CD4-positive, alpha-beta T cell treated with Interleukin-21 for 1 hour (primary cell): Measurements from ENCODE around the gene SIX2.
"Not testable (repeated sequence)": the region's sequence is repeated elsewhere in the genome, so short reads cannot be mapped to it uniquely, and the experiment has no call there.

Source experiments
- DNase-seq: peaks from one replicate; pipeline ENCODE4 v3.0.0-alpha.2; 2020

SIX2 gene

GRCh38 chr2:45009303-45009927, at the start of gene SIX2:
Gene SIX2, minus strand, starts transcription at chr2:45009452. Its CDS starts 342 bp downstream, at chr2:45009110.
- DNase-seq, result no peak

- DNase-seq, result no peak
Observed at GRCh38 chr2:45055162-45055605, 45.9 kb upstream of the SIX2 start.

GRCh38 chr2:45053966-45054365, 44.7 kb upstream of the SIX2 start:
- no peak for DNase-seq

GRCh38 chr2:45052388-45052928, 43.2 kb upstream of the SIX2 start:
- no peak for DNase-seq

GRCh38 chr2:45049569-45050336, 40.5 kb upstream of the SIX2 start:
- DNase-seq, result no peak

- no peak for DNase-seq
Observed at GRCh38 chr2:45047301-45047700, 38.0 kb upstream of the SIX2 start.

- no peak for DNase-seq
Observed at GRCh38 chr2:45046786-45047185, 37.5 kb upstream of the SIX2 start.

- no peak for DNase-seq
Observed at GRCh38 chr2:45045706-45046105, 36.5 kb upstream of the SIX2 start.

- no peak for DNase-seq
Observed at GRCh38 chr2:45044916-45045315, 35.7 kb upstream of the SIX2 start.

GRCh38 chr2:45043174-45043573, 33.9 kb upstream of the SIX2 start:
- DNase-seq, result no peak

GRCh38 chr2:45042401-45042800, 33.1 kb upstream of the SIX2 start:
- DNase-seq, result no peak

- no peak for DNase-seq
Observed at GRCh38 chr2:45040786-45041185, 31.5 kb upstream of the SIX2 start.

- not testable (repeated sequence) for DNase-seq
Observed at GRCh38 chr2:45039804-45040203, 30.6 kb upstream of the SIX2 start.

GRCh38 chr2:45038861-45039260, 29.6 kb upstream of the SIX2 start:
- DNase-seq, result not testable (repeated sequence)

- no peak for DNase-seq
Observed at GRCh38 chr2:45033302-45033701, 24.1 kb upstream of the SIX2 start.

GRCh38 chr2:45031028-45031427, 21.8 kb upstream of the SIX2 start:
- DNase-seq, result no peak

GRCh38 chr2:45030553-45030952, 21.3 kb upstream of the SIX2 start:
- DNase-seq, result no peak

GRCh38 chr2:45029215-45029614, 20.0 kb upstream of the SIX2 start:
- DNase-seq, result no peak

GRCh38 chr2:45028276-45028675, 19.0 kb upstream of the SIX2 start:
- no peak for DNase-seq

GRCh38 chr2:45026924-45027450, 17.7 kb upstream of the SIX2 start:
- DNase-seq, result no peak

- no peak for DNase-seq
Observed at GRCh38 chr2:45024600-45025291, 15.5 kb upstream of the SIX2 start.

GRCh38 chr2:45024097-45024496, 14.8 kb upstream of the SIX2 start:
- no peak for DNase-seq

GRCh38 chr2:45020439-45020838, 11.2 kb upstream of the SIX2 start:
- no peak for DNase-seq
